ENCODE data around the gene CCM2L.

The CCM2L gene

DNA sequence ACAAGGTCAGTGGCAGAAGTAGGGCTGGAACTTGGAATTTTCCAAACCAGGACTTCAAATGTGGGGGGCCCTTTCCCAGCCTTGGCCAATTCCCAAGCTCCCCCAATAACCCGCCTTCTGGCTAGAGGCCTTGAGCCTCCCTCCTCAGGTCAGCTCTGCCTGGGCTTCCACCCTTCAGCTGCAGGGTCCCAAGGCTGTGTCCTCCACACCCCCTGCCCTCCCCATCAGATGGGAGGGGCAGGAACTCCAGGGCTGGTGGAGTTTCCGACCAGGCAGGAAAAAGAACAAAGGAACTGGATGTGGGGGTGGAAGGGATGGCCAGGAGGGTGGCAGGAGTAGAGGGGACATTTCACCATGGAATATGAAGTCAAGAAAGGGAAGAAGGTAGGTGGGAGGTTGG, at the start of gene CCM2L:
Gene CCM2L, plus strand, starts transcription at position 338 of the 400 bp plus-strand sequence. Its CDS starts 17 bp downstream, at position 355.
- no peak for DNase-seq

DNA sequence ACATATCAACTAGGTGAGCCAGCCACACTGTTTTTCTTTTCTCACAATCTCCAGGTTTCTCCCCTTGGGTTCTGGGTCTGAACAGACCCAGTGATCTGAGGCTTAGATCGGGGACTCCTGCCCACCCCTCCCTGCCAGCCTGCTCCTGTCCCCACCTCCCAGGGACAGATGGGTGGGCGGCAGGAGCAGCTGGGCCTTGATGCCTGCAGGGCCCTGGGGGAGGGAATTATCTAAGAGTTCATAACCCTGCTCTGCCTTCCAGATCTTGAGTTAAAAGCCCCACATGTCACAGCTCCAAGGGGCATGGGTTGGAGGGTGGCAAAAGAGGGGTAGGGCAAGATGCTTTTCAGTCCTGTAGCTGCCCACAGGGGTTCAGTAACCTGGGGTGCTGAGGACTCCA, 47.5 kb upstream of the CCM2L start:
- DNase-seq: no peak

GRCh38 chr20:31963889-31964288, 46.3 kb upstream of the CCM2L start:
- no peak for DNase-seq

GRCh38 chr20:31966991-31967655, 43.1 kb upstream of the CCM2L start:
- DNase-seq: no peak

DNA sequence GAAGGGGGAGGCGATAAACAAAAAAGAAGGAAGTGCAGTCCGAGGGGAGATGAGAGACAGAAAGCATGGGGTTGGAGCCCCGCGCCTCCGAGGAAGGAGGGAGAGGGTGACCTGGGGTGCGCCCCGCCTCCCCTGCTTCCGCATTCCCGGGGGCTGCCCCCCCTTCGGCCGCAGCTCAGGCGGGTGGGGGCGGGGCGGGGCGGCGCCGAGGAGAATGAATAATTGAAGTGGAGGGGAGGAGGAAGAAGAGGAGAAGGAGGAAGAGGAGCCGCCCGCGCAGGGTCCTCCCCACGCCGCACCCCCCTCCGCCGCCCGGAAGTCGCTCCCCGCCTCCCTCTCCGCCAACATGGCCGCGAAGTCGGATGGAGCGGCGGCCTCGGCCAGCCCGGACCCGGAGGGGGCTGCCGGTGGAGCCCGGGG, 42.4 kb upstream of the CCM2L start, which contains the start of gene XKR7:
Gene XKR7, plus strand, starts transcription at position 322 of the 420 bp plus-strand sequence. Its CDS starts 25 bp downstream, at position 347.
- peak; percentile 53 to 56 for DNase-seq

- DNase-seq: peak in 1 of 2 experiments; percentile 19
Observed at GRCh38 chr20:31968291-31969126, 41.7 kb upstream of the CCM2L start.

DNA sequence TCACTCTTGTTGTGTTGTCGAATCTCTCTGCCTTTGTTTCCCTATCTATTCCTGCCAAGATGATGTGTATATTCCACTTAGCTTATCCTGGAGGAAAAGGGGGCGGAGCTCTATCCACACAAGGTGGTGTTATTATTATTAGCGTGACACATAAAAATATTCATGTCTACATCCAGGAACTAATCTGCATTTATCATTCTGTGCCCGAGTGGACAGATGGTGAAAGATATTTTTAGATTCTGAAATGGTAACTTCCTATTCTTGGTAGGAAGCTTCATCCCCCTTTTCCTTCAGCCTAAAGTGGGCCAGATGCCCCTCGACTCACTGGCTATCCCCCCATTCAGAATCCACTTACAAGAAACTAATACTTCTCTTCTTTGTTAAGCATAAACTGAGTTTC, 40.2 kb upstream of the CCM2L start:
- DNase-seq: no peak

DNA sequence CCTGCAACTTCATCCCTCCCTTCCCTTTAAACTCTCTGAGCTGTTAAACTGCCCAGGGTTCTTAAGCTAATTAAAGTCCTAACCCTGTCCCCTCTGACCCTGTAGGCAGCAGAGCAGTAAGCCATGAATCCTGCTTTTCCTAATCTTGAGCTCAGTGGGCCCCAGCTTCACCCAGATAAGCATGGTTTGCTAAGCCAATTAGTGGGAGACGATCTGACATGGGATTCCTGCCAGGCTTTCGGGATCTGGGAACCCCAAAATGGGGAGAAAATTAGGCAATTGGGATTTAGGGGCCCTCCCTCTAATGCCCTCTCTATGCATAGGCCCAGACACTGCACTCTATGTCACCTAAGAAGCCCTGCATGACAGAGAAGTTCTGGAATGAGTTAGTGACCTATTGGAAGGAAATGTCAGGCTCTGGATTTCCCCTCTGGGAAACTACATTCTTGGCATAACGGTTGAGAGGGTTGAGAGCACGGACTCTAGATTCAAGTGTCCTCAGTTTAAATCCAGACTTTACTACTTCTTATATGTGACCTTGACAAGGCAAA, 37.7 kb upstream of the CCM2L start:
- DNase-seq: no peak

- no peak for DNase-seq
Observed at GRCh38 chr20:31974296-31974695, 35.9 kb upstream of the CCM2L start.

DNA sequence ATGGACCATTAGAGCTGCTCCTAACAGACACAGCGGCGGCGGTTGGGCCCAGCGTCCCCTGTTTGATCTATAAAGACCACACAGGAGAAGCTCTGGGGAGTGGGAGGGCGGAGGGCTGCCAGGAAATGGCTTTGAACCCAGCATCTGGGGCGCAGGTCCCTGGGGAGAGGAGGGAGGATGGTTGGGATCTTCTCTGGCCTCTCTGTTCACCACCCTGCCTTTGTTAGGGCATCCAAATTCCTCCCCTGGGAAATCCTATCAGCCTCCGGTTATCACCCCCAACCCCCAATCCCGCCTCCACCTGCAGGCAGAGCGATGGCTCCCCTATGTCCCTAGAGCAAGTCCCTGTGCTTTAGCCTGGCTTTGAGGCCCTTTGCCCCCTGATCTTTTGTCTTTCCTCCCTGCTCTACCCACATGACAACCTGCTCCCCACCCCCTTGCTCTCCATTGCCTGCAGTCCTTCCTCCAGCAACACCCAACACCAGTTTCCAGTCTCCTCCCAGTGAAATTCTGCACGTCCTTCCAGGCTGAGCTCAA, 35.2 kb upstream of the CCM2L start:
- no peak for DNase-seq

DNA sequence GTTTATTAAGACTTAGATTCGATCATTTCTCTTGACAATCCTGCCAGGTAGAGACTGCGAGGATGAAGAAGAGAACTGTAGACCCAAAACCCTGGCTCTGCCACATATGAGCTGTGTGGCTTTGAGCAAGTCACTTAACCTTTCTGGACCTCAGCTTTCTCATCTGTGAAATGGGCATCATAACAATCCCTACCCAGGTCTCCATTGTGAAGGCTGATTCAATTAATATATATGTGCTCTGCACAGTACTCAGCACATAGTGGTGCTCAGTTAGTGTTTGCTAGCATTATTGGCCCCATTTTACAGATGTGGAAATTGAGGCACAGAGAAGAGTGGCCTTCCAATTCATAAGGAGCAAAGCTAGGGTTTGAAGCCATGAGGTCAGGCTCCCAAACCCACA, 34.4 kb upstream of the CCM2L start:
- no peak for DNase-seq

DNA sequence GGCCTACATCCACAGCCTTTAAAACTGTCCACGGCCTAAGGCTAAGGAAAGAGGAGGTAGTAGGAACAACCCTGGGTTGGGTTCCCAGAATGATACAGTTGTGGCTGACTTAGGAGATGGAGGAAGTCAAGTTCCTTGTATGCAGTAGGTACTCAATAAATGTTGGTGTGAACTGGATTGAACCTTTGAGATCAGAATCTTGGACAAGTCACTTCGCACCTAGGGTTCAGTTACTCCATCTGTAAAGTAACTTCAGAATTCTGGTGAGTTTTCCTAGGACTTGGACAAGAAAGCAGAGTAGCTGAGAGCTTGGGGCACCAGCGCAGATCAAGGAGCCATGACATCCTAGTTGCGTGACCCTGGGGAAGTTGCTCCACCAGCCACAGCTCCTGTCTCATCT, 33.2 kb upstream of the CCM2L start:
- no peak for DNase-seq

- DNase-seq: no peak
Observed at GRCh38 chr20:31979713-31980426, 30.4 kb upstream of the CCM2L start.

- no peak for DNase-seq
Observed at GRCh38 chr20:31981784-31982183, 28.5 kb upstream of the CCM2L start.

- no peak for DNase-seq
Observed at GRCh38 chr20:31984981-31985471, 25.2 kb upstream of the CCM2L start.

DNA sequence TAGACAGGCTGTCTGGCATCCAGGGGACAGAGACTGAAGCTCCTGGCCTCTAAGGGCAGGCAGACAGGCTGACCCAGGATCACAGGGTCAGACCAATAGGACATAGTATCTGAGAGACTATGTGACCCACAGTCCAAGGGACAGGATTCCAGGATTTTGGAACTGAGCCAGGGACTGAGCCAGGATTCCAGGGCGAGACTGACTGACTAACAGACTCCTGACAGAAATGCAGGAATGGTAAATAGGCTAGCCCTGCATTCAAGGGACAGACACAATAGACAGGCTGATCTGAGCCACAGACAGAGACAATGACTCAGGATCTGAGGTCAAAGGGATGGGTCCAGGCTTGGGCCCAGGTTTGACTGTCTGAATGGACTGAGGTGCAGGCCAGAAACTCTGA, 22.5 kb upstream of the CCM2L start:
- no peak for DNase-seq

DNA sequence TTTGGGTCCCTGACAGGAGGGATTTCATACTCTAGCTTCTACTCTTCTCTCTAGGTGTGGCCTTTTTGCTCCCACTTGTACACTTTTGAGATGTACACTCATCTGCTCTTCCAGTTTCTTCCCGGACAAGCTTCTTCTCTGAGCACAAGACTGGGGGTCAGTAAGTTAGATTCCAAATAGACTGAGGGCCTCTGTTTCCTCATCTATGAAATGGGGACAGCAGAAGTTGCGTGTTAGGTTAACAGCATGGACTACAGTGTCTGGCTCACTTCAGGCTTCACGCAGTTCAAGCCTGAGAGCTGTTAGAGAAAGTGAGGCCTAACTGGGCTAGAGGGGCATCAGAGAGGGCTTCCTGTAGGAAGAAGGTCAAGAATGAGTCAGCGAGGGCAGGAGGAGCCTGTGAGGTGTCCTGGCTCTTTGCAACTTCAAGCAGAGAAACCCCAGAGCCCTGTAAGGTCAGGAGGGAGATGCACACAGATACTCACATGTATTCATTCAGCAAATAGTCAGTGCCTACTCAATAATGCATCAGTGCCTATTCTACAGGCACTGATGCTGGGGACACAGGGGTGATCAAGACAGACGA, 21.7 kb upstream of the CCM2L start:
- DNase-seq: no peak

- no peak for DNase-seq
Observed at GRCh38 chr20:31989030-31989645, 21.1 kb upstream of the CCM2L start.

DNA sequence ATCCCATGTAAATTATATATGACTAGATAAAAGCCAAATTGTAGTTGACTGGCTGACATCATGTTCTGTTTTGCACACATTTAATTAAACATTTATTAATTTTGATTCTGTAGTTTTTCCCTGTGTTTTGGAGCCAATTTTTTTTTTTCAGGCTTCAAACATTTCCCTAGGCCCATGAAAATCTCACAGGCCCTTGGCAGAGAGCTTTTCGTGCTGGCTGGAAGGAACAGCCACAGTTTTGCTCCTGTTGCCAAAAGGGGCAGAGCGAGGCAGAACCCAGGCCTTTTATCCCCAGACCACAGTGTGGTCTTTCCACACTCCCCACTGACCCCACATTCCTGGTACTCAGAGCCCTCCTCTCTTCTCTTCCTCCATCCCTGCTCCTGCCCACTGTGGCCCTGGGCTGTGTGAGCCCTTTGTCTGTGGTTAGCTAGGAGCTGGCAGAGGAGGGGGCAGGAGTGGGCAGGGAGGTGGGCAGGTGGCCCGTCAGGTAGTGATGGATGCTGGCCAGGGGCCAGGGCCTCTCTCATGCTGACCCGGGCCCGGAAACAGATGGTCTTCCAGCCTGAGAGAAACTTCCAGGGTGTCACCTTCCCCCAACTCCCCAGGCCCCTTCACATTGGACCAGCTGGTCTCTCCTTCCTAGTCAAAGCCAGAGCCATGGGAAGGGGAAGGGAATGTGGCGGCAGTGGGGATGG, 19.4 kb upstream of the CCM2L start:
- DNase-seq: peak; percentile 55 to 61

- DNase-seq: peak in 1 of 2 experiments; percentile 49
Observed at GRCh38 chr20:31991339-31991705, 18.9 kb upstream of the CCM2L start.

- DNase-seq: no peak
Observed at GRCh38 chr20:31992086-31992485, 18.2 kb upstream of the CCM2L start.

All from NCI-H2081 (cell line).